Measurements from ENCODE around the gene AJM1. TPM values are rescaled to one million over a fixed set of nuclear protein-coding genes. Genes with fewer than 3 reads are reported as not detected.

AJM1 gene
- total RNA-seq, 1 experiment from 2014 or later, result 1.8 TPM

DNA sequence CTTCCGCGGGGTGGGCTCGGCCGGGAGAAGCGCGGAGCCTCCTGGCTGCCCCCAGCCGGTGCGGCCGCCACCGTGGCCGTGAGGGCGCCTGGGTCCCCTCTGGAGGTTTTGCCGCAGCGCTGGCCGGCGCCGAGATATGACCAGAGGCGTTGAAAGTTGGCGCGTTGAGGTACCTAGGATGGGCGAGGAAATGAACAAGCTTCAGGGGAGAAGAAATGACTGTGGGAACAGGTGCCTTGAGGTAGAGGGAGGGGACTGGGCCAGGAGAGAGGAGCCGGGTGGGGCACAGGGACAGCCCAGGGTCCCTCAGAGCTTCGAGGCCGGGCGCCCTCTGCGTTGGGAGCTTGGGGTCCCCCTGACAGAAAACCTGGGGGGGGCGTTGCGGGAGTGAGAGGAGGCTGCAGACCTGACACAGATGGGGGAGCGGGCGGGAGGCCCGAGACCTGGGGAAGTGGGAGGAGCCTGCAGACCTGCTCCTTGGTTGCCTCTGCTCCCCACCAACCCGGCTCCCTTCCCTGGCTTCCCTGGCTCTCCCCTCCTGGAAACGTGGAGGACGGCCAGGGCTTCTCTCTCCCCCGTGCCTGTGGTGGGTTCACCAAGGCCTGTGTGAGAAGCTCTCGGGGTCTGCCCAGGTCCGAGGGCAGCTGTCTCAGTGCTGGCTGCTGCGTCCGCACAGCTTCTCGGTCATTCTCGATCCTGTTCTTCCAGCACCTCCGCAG, 20.3 kb upstream of the AJM1 start:
- Histone ChIP-seq H3K14ac (ENCODE audit: insufficient read depth, low read length) (peak overlapping the region; percentile 22; the same call in 1 of the 2 replicates), H3K56ac (ENCODE audit: insufficient read length, low read depth, low read length) (no peak overlapping the region), H3K4ac (ENCODE audit: low read depth, low read length) (no peak overlapping the region), H4K8ac (replicated peaks; ENCODE audit: insufficient read length, low read depth, low read length) (no peak overlapping the region), H3K23ac (ENCODE audit: insufficient read length, low read depth, low read length) (no peak overlapping the region), H3K9me3 (ENCODE audit: control insufficient read depth, low read depth, low read length) (no peaks in the 10 kb centered on the region), H3K23me2 (ENCODE audit: insufficient read length, low read depth, low read length, poor library complexity, severe bottlenecking) (peaks cover 10% of the 10 kb centered on the region), H3K18ac (ENCODE audit: insufficient read length, low read depth, low read length) (no peak overlapping the region), H3T11ph (ENCODE audit: low read length) (no peak overlapping the region), H3K27ac (ENCODE audit: insufficient read length, low read depth, low read length) (no peak overlapping the region), H2BK15ac (ENCODE audit: low read depth, low read length) (no peak overlapping the region), H4K91ac (ENCODE audit: insufficient read length, low read depth, low read length) (no peak overlapping the region), H2BK12ac (ENCODE audit: insufficient read length, low read depth, low read length) (no peak overlapping the region), H2BK120ac (ENCODE audit: low read depth, low read length, poor library complexity, severe bottlenecking) (no peak overlapping the region), H2BK20ac (ENCODE audit: low read depth, low read length, poor library complexity, severe bottlenecking) (no peak overlapping the region), H4K5ac (ENCODE audit: insufficient read length, low read depth, low read length) (no peak overlapping the region), H3K79me2 (ENCODE audit: insufficient read depth, low read length) (peaks cover 4% of the 10 kb centered on the region; the same call in 1 of the 2 replicates), H2BK5ac (ENCODE audit: insufficient read length, low read length) (no peak overlapping the region), H3K4me1 (ENCODE audit: insufficient read depth, low read length) (peaks cover 3% of the 10 kb centered on the region), H3K9ac (ENCODE audit: extremely low read depth, insufficient read length, low read length) (no peak overlapping the region), H3K4me2 (ENCODE audit: insufficient read depth, insufficient read length, low read length) (peak overlapping the region; percentile 88), H3K79me1 (ENCODE audit: insufficient read depth, low read depth, low read length, poor library complexity, severe bottlenecking) (peaks cover 4% of the 10 kb centered on the region), H4K20me1 (ENCODE audit: control insufficient read depth, insufficient read depth, insufficient read length) (no peaks in the 10 kb centered on the region), H2AFZ (ENCODE audit: low read length) (no peak overlapping the region), H3K27me3 (ENCODE audit: insufficient read depth, low read length) (no peaks in the 10 kb centered on the region), H2AK5ac (ENCODE audit: insufficient read length, low read length) (no peak overlapping the region)
- Mint-ChIP-seq H3K36me3 (ENCODE audit: insufficient read depth in 1 of 3, low read depth in 3 of 3) (peaks cover 12 to 41% (median 37%) of the 10 kb centered on the region in 3 experiments), H3K27ac (peak overlapping the region in 1 of 3 experiments; percentile 69; a peak in 2 of 7 replicates), H3K27me3 (ENCODE audit: low read depth) (no peaks in the 10 kb centered on the region), H3K9me3 (no peaks in the 10 kb centered on the region), H3K4me3 (peak overlapping the region in 1 of 2 experiments; percentile 67; a peak in 2 of 5 replicates), H3K4me1 (peaks cover 7 to 23% of the 10 kb centered on the region in 2 experiments)
- no peak for DNase-seq
- no CpG with 5 or more reads among the region's 42 CpGs for WGBS (ENCODE audit: extremely low coverage, insufficient read length, low lambda C conversion rate)
- TF ChIP-seq, protein P1, sequence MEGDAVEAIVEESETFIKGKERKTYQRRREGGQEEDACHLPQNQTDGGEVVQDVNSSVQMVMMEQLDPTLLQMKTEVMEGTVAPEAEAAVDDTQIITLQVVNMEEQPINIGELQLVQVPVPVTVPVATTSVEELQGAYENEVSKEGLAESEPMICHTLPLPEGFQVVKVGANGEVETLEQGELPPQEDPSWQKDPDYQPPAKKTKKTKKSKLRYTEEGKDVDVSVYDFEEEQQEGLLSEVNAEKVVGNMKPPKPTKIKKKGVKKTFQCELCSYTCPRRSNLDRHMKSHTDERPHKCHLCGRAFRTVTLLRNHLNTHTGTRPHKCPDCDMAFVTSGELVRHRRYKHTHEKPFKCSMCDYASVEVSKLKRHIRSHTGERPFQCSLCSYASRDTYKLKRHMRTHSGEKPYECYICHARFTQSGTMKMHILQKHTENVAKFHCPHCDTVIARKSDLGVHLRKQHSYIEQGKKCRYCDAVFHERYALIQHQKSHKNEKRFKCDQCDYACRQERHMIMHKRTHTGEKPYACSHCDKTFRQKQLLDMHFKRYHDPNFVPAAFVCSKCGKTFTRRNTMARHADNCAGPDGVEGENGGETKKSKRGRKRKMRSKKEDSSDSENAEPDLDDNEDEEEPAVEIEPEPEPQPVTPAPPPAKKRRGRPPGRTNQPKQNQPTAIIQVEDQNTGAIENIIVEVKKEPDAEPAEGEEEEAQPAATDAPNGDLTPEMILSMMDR (conservative IDR thresholded peaks at IDR 0.05), result no peak
